CD4-positive, alpha-beta T cell treated with Interleukin-10 for 1 hour (primary cell): Measurements from ENCODE around the gene OSM.

Experiments used
- DNase-seq: peaks from one replicate; pipeline ENCODE4 v3.0.0-alpha.2; 2020

OSM gene

GRCh38 chr22:30261134-30261533 is 5.5 kb downstream of the OSM start:
- DNase-seq: no peak

- no peak for DNase-seq
Measured at GRCh38 chr22:30260682-30261081, 6.0 kb downstream of the OSM start.

GRCh38 chr22:30260276-30260675 is 6.4 kb downstream of the OSM start:
- DNase-seq: no peak

- DNase-seq: no peak
Measured at GRCh38 chr22:30254314-30254713, 12.3 kb downstream of the OSM start.

GRCh38 chr22:30253205-30253852 is 13.3 kb downstream of the OSM start:
- DNase-seq: no peak

GRCh38 chr22:30252411-30253204 is 14.0 kb downstream of the OSM start:
- DNase-seq: no peak

GRCh38 chr22:30251711-30252110 is 14.9 kb downstream of the OSM start:
- no peak for DNase-seq

- DNase-seq: no peak
Measured at GRCh38 chr22:30250661-30251267, 15.9 kb downstream of the OSM start.

- no peak for DNase-seq
Measured at GRCh38 chr22:30250039-30250565, 16.5 kb downstream of the OSM start.

- DNase-seq: no peak
Measured at GRCh38 chr22:30249049-30250038, 17.3 kb downstream of the OSM start.

GRCh38 chr22:30248484-30248883 is 18.2 kb downstream of the OSM start:
- DNase-seq: no peak

GRCh38 chr22:30247974-30248373 is 18.7 kb downstream of the OSM start:
- no peak for DNase-seq

GRCh38 chr22:30247561-30247960 is 19.1 kb downstream of the OSM start:
- no peak for DNase-seq

GRCh38 chr22:30246814-30247376 is 19.8 kb downstream of the OSM start:
- DNase-seq: no peak

- DNase-seq: peak; percentile 53
Measured at GRCh38 chr22:30245985-30246813, 20.5 kb downstream of the OSM start, which contains the start of gene LIF. Gene LIF (minus strand): TSS chr22:30246759. CDS start chr22:30246695, 64 bp downstream.

GRCh38 chr22:30245181-30245984 is 21.3 kb downstream of the OSM start:
- no peak for DNase-seq

- no peak for DNase-seq
Measured at GRCh38 chr22:30244641-30245040, 22.0 kb downstream of the OSM start.

GRCh38 chr22:30244066-30244465 is 22.6 kb downstream of the OSM start:
- DNase-seq: no peak

GRCh38 chr22:30243661-30244060 is 23.0 kb downstream of the OSM start:
- DNase-seq: no peak
